A549 (cell line): ENCODE measurements around the gene RPL39L. TPM values are rescaled to one million over a fixed set of nuclear protein-coding genes. Genes with fewer than 3 reads are reported as not detected.

ENCODE experiments used
- ATAC-seq, 2 experiments: fragments of 200-7000 bp in 1 of 2; fragments of >200 bp in 1 of 2; cut with Nextera tagmentation in 1 of 2; cut with Tn5 transposase in 1 of 2; 3 replicates each; pipeline versions ENCODE4 v1.8.0 to v1.9.1; 2018 to 2020; ENCODE audit warnings: mild to moderate bottlenecking in 1 of 2, moderate library complexity in 1 of 2
- CTCF ChIA-PET: fragments of 300-600 bp; sonication (Branson Sonifier 250); formaldehyde crosslinking; extraction: SDS; loops from one replicate; lab custom pipeline; 2021; ENCODE audit warnings: antibody characterized with exemption, inconsistent platforms; lab: Yijun Ruan, JAX
- POLR2A ChIA-PET: fragments of 350-600 bp; formaldehyde crosslinking; extraction: SDS; loops from one replicate; lab custom pipeline; 2021; ENCODE audit warnings: antibody characterized with exemption, inconsistent platforms; lab: Yijun Ruan, JAX
- DNase-seq, 2 experiments: peaks; one replicate each; pipeline versions ENCODE4 v3.0.0 to v3.0.0-alpha.2; 2011 to 2016; ENCODE audit warnings: low read depth in 1 of 2, low spot score in 1 of 2
- FAIRE-seq: peaks from 2 replicates; lab custom pipeline; 2011; peaks lifted over from hg19 to GRCh38; lab: Jason Lieb, UNC
- H3K27ac ChIP-seq, 2 experiments: fragments of >200 bp; sonication (Bioruptor Twin); formaldehyde crosslinking; 3 replicates each; pipeline ENCODE4 v1.5.1; 2016 to 2017
- H3K4me1 ChIP-seq: fragments of >200 bp; sonication (Bioruptor Twin); formaldehyde crosslinking; 3 replicates; pipeline ENCODE4 v1.6.1; 2016
- H3K4me2 ChIP-seq: fragments of >200 bp; sonication (Bioruptor Twin); formaldehyde crosslinking; 3 replicates; pipeline ENCODE4 v1.6.1; 2016
- H3K4me3 ChIP-seq: fragments of >200 bp; sonication (Bioruptor Twin); formaldehyde crosslinking; 3 replicates; pipeline ENCODE4 v1.5.1; 2016
- H3K9me3 ChIP-seq: fragments of >200 bp; sonication (Bioruptor Twin); formaldehyde crosslinking; 3 replicates; pipeline ENCODE4 v1.6.1; 2016
- BCL3 ChIP-seq: fragments of >200 bp; sonication (Bioruptor Twin); formaldehyde crosslinking; IDR thresholded peaks from 3 replicates; pipeline ENCODE4 v1.6.1; 2016
- BHLHE40 ChIP-seq: IDR thresholded peaks from 2 replicates; pipeline ENCODE4 v1.6.1; 2012; ENCODE audit warnings: low read depth, low read length, inconsistent platforms
- CBX8 ChIP-seq: fragments of 200-600 bp; sonication (generic); IDR thresholded peaks from 2 replicates; pipeline ENCODE4 v1.6.1; 2016
- CHD2 ChIP-seq: fragments of 150-350 bp; IDR thresholded peaks from 2 replicates; pipeline ENCODE4 v1.6.1; 2014; ENCODE audit warnings: low read length; ENCODE audit not compliant: partially characterized antibody
- CHD4 ChIP-seq: fragments of 200-600 bp; sonication (generic); IDR thresholded peaks from 2 replicates; pipeline ENCODE4 v1.6.1; 2016; ENCODE audit warnings: antibody characterized with exemption, mild to moderate bottlenecking, borderline replicate concordance
- EHF ChIP-seq: fragments of 250-450 bp; sonication (Bioruptor Pico); IDR thresholded peaks from 2 replicates; pipeline ENCODE4 v1.5.0; 2020; ENCODE audit warnings: mild to moderate bottlenecking
- EP300 ChIP-seq, 2 experiments: fragments of >200 bp; sonication (Bioruptor Twin); formaldehyde crosslinking; IDR thresholded peaks; 2 replicates in 1 of 2; 3 replicates in 1 of 2; pipeline ENCODE4 v1.6.1; 2016 to 2017
- ESRRA ChIP-seq: fragments of 150-350 bp; IDR thresholded peaks from 2 replicates; pipeline ENCODE4 v1.6.1; 2014; ENCODE audit warnings: mild to moderate bottlenecking, low read length, borderline replicate concordance
- HDAC2 ChIP-seq: fragments of 200-600 bp; sonication (generic); IDR thresholded peaks from 2 replicates; pipeline ENCODE4 v1.6.1; 2016
- HES2 ChIP-seq: fragments of >200 bp; sonication (Bioruptor Twin); formaldehyde crosslinking; IDR thresholded peaks from 2 replicates; pipeline ENCODE4 v1.6.1; 2016
- HOXB13 ChIP-seq: fragments of 250-450 bp; sonication (Bioruptor Pico); IDR thresholded peaks from 2 replicates; pipeline ENCODE4 v1.5.0; 2020; ENCODE audit warnings: low read depth, mild to moderate bottlenecking, moderate library complexity
- HOXB5 ChIP-seq: fragments of 250-450 bp; sonication (Bioruptor Pico); IDR thresholded peaks from 2 replicates; pipeline ENCODE4 v1.5.0; 2020; ENCODE audit warnings: mild to moderate bottlenecking, moderate library complexity
- JUN ChIP-seq, 2 experiments: fragments of >200 bp; sonication (Bioruptor Twin); formaldehyde crosslinking; IDR thresholded peaks; 2 replicates in 1 of 2; 3 replicates in 1 of 2; pipeline ENCODE4 v1.6.1; 2016 to 2017
- MAX ChIP-seq: IDR thresholded peaks from 2 replicates; pipeline ENCODE4 v1.6.1; 2012
- MAZ ChIP-seq: fragments of 150-350 bp; IDR thresholded peaks from 2 replicates; pipeline ENCODE4 v1.6.1; 2014; ENCODE audit warnings: antibody characterized with exemption, low read depth, low read length, borderline replicate concordance
- NR3C1 ChIP-seq: fragments of >200 bp; sonication (Bioruptor Twin); formaldehyde crosslinking; IDR thresholded peaks from 3 replicates; pipeline ENCODE4 v1.6.1; 2017
- PBX3 ChIP-seq: IDR thresholded peaks from 2 replicates; pipeline ENCODE4 v1.6.1; 2012
- POLR2A ChIP-seq: IDR thresholded peaks from 2 replicates; pipeline ENCODE4 v1.6.1; 2012; ENCODE audit warnings: mild to moderate bottlenecking, low read length
- POLR2AphosphoS2 ChIP-seq: conservative IDR thresholded peaks from 2 replicates; pipeline ENCODE4 v1.6.1; 2012; ENCODE audit warnings: low read length, improper control_type of control experiment, inconsistent platforms
- RAD21 ChIP-seq, 2 experiments: fragments of >200 bp in 1 of 2; sonication (Bioruptor Twin) in 1 of 2; formaldehyde crosslinking in 1 of 2; IDR thresholded peaks in 1 of 2; conservative IDR thresholded peaks in 1 of 2; 2 replicates in 1 of 2; 3 replicates in 1 of 2; pipeline ENCODE4 v1.6.1; 2012 to 2018; ENCODE audit warnings: inconsistent platforms in 1 of 2
- RARB ChIP-seq: fragments of 250-450 bp; sonication (Bioruptor Pico); IDR thresholded peaks from 2 replicates; pipeline ENCODE4 v1.8.0; 2021; ENCODE audit warnings: mild to moderate bottlenecking, moderate library complexity
- RNF2 ChIP-seq: fragments of 200-600 bp; sonication (generic); IDR thresholded peaks from 2 replicates; pipeline ENCODE4 v1.6.1; 2016; ENCODE audit warnings: low read depth, mild to moderate bottlenecking, antibody characterized with exemption, moderate library complexity, borderline replicate concordance
- SMC3 ChIP-seq: fragments of >200 bp; sonication (Bioruptor Twin); formaldehyde crosslinking; IDR thresholded peaks from 3 replicates; pipeline ENCODE4 v1.6.1; 2018; ENCODE audit warnings: inconsistent platforms
- SREBF2 ChIP-seq: fragments of 450-650 bp; IDR thresholded peaks from 2 replicates; pipeline ENCODE4 v1.6.1; 2014; ENCODE audit warnings: mild to moderate bottlenecking, moderate library complexity
- TP53 ChIP-seq: fragments of 250-450 bp; sonication (Bioruptor Pico); IDR thresholded peaks from 2 replicates; pipeline ENCODE4 v1.5.0; 2021; ENCODE audit warnings: mild to moderate bottlenecking, moderate library complexity
- USF2 ChIP-seq: fragments of 450-650 bp; IDR thresholded peaks from 2 replicates; pipeline ENCODE4 v1.6.1; 2014; ENCODE audit warnings: antibody characterized with exemption
- ZSCAN20 ChIP-seq: fragments of 250-450 bp; sonication (Bioruptor Pico); IDR thresholded peaks from 2 replicates; pipeline ENCODE4 v1.8.0; 2022; ENCODE audit warnings: mild to moderate bottlenecking, moderate library complexity
- WGBS: methylation state at CpG from one replicate; pipeline ENCODE4 v1.1.6; 2017; ENCODE audit errors: missing lambda C conversion rate; 5-methylcytosine and 5-hydroxymethylcytosine counted together
- polyA plus RNA-seq, 4 experiments: library from polyadenylated mRNA; depleted of rRNA in 3 of 4; stranded (reverse); fragments of >200 nt; fragmentation: RNase III in 1 of 4; extraction: RNeasy Plus Mini Kit Qiagen cat#74134 plus additional on column Dnase treatment in 1 of 4; gene quantifications; 2 replicates in 3 of 4; 3 replicates in 1 of 4; pipeline ENCODE4 v1.2.3, GENCODE V29; 2011 to 2017

The RPL39L gene
- polyA plus RNA-seq, 2 of the 4 experiments (the other 2 are of a cell fraction): 54.2 to 56.4 TPM

- CTCF ChIA-PET: interaction anchor here (0.7 to 1.2 kb wide), 2 partner anchors 26 to 106 kb away, joined by 3 read pairs; no protein-coding TSS in a partner anchor
- no peak overlapping the region for H3K4me2 ChIP-seq
- TF ChIP-seq CHD2 (no peak), TP53 (CRISPR knock-in tag) (no peak), BHLHE40 (no peak), BCL3 (no peak), CHD4 (no peak), RNF2 (no peak), POLR2A (no peak), ESRRA (no peak), MAZ (no peak), SMC3 (no peak), EP300 (IDR thresholded peaks at IDR 0.05) (no peak), USF2 (no peak), ZSCAN20 (CRISPR knock-in tag) (no peak), HOXB5 (no peak)
- TF ChIP-seq, all 56 proteins: peak for 0
- Histone ChIP-seq H3K27ac (no peak overlapping the region), H3K4me1 (no peaks in the 10 kb centered on the region), H3K9me3 (no peaks in the 10 kb centered on the region; the same call in 2 of the 3 replicates), H3K4me3 (no peak overlapping the region)
- no peak for DNase-seq
- FAIRE-seq: no peak
- WGBS: 75% methylated on average over 1 of the region's 1 CpG
- ATAC-seq: no peak
- POLR2A ChIA-PET: no interaction called here
Measured at GRCh38 chr3:187085933-187086332, 53.4 kb downstream of the RPL39L start.

GRCh38 chr3:187085021-187085666 is 54.2 kb downstream of the RPL39L start:
- 90% methylated on average over 5 of the region's 5 CpGs for WGBS
- no peak for DNase-seq
- ATAC-seq: no peak
- no peak overlapping the region for H3K27ac ChIP-seq
- no peaks in the 10 kb centered on the region; the same call in 2 of the 3 replicates for H3K9me3 ChIP-seq
- no peak for TF ChIP-seq SREBF2
- no peak for TF ChIP-seq EHF
- TF ChIP-seq RAD21 (conservative IDR thresholded peaks at IDR 0.05 in 1 of 2, IDR thresholded peaks at IDR 0.05 in 1 of 2): no peak
- no peak for TF ChIP-seq POLR2AphosphoS2
- TF ChIP-seq ESRRA: no peak
- TF ChIP-seq CBX8: no peak
- no peak for TF ChIP-seq BHLHE40
- no peak for TF ChIP-seq HOXB13 (CRISPR knock-in tag)
- CTCF ChIA-PET: interaction anchor here (0.6 to 1.2 kb wide), 4 partner anchors 27 to 1265 kb away, joined by 3 to 4 read pairs (median 3); no protein-coding TSS in a partner anchor
- no peak overlapping the region for H3K4me3 ChIP-seq
- H3K4me2 ChIP-seq: no peak overlapping the region
- H3K4me1 ChIP-seq: no peaks in the 10 kb centered on the region
- no peak for FAIRE-seq
- POLR2A ChIA-PET: no interaction called here

GRCh38 chr3:187084580-187084979 is 54.7 kb downstream of the RPL39L start:
- no peak overlapping the region for H3K27ac ChIP-seq
- TF ChIP-seq POLR2AphosphoS2: no peak
- no peak for TF ChIP-seq HDAC2
- no peak for TF ChIP-seq PBX3
- TF ChIP-seq MAX: no peak
- no peak for TF ChIP-seq RNF2
- no peak for TF ChIP-seq RARB (CRISPR knock-in tag)
- no peak for TF ChIP-seq HES2
- no peak for TF ChIP-seq JUN (IDR thresholded peaks at IDR 0.05)
- TF ChIP-seq NR3C1: no peak
- WGBS: 59% methylated on average over 2 of the region's 2 CpGs
- no peaks in the 10 kb centered on the region; the same call in 2 of the 3 replicates for H3K9me3 ChIP-seq
- no peak for FAIRE-seq
- no peak overlapping the region for H3K4me3 ChIP-seq
- POLR2A ChIA-PET: no interaction called here
- ATAC-seq: no peak
- no peaks in the 10 kb centered on the region for H3K4me1 ChIP-seq
- no peak for DNase-seq
- no peak overlapping the region for H3K4me2 ChIP-seq
- CTCF ChIA-PET: interaction anchor here (1.0 to 1.2 kb wide), 2 partner anchors 10 to 27 kb away, joined by 3 read pairs; no protein-coding TSS in a partner anchor
